HuH-7 (cell line): ENCODE measurements around the gene ANKRD33.

Experiments used
- DNase-seq: peaks from one replicate; pipeline ENCODE4 v3.0.0; 2011; ENCODE audit warnings: low spot score

Gene ANKRD33

DNA sequence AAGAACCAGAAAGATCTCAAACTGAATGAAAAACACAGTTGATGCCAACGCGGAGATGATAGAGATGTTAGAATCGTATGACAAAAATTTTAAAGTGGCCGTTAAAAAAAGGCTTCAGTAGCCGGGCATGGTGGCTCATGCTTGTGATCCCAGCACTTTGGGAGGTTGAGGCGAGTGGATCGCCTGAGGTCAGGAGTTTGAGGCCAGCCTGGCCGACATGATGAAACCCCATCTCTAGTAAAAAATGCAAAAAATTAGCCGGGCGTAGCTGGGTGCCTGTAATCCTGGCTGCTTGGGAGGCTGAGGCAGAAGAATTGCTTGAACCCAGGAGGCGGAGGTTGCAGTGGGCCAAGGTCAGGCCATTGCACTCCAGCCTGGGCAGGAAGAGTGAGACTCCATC is 14.0 kb downstream of the ANKRD33 start:
- no peak for DNase-seq

DNA sequence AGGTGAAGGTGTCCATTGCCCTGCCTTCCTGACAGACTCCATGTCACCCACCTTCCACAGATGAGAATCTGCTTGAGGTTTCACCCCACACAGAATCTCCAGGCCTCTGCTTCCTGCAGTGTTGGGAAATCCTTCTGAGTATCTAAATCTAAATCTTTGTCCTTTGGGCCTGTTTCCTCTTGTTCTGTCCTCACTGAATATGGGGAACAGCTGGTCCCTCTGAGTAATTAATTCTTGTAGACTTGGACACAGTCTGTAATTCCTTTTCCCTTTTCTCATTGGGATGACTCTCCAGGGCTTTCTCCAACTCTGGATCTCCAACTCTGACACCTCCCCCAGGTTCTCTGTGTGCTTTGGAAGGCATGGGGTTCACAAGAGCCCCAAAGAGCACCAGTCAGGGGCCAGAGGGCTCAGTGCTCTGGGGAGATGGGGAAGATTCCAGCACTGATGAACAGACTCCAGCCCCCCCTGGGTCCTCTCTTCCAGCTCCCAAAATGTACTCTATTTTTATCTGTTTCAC is 17.1 kb downstream of the ANKRD33 start:
- DNase-seq = no peak

DNA sequence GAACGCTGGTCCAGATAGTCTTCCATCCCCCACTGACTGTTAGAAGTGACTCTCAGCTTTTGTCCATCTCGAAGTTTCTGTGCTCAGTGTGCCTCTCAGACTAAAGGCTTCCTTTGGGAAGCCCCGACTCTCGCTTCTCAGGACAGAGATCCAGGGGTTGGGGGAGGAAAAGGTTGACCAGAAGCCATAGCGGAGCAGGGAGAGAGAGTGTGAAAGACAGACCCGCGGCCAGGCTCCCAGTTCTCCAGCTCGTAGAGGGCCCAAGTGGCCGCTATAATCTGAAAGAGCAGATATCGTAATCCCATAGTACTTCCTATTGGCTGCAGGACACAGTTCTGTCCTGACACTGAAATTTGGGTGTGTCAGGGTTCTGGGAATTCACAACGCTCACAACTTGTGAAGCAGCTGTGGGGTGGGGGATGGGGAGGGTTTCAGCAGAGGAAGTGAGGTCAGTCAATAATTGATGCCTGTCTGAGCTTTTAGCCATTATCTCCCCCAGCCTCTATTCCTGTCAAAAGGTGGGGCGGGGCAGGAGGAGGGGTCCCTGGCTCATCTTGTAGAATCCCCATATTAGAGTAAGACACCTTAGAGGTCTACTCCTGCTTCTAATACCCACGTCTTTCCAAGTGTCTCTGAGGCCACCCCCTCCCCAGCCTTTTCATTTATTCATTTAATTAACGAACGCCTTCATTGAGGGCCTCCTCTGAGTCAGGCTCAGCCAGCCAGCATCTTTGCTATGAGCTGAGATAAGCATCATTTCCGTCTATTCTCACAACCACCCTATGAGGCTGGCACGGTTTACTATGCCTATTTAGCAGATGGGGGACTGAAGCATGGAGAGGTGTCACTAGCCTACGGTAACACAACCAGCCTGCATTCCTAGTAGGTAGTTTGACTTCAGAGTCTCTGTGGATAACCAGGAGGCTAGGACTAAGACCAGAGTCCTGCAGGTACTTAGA is 17.8 kb downstream of the ANKRD33 start:
- no peak for DNase-seq

DNA sequence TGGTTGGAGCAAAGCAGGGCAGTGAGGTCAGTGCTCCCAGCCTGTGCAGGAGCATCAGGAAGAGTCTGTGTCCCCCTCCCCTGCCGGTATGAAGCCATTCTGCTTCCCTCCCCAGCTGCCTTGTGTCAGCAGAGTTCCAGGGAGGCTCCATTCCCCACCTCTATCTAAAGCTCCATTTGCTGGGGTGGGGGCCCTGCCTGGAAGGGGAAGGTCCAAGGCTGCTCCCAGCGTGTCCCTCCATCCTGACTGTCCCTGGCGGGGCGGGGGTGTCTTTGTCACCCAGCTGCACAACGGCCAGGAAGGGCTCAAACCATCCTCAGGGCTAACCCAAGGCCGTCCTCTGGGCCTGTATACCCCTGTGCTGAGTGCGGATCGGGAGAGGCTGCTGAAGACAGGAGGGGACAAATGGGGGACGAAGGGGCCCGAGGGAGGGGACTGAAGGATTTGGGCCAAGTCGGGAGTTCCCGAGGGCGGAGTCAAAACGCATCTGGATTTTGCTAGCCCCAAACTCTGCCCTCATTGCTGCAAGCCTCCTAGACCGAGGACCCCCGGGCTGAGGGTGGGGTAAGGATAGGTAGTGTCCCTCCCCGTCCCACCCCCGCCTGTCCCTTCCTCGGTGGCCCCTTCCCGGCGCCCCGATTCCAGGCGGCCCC is 18.7 kb downstream of the ANKRD33 start:
- DNase-seq = no peak

DNA sequence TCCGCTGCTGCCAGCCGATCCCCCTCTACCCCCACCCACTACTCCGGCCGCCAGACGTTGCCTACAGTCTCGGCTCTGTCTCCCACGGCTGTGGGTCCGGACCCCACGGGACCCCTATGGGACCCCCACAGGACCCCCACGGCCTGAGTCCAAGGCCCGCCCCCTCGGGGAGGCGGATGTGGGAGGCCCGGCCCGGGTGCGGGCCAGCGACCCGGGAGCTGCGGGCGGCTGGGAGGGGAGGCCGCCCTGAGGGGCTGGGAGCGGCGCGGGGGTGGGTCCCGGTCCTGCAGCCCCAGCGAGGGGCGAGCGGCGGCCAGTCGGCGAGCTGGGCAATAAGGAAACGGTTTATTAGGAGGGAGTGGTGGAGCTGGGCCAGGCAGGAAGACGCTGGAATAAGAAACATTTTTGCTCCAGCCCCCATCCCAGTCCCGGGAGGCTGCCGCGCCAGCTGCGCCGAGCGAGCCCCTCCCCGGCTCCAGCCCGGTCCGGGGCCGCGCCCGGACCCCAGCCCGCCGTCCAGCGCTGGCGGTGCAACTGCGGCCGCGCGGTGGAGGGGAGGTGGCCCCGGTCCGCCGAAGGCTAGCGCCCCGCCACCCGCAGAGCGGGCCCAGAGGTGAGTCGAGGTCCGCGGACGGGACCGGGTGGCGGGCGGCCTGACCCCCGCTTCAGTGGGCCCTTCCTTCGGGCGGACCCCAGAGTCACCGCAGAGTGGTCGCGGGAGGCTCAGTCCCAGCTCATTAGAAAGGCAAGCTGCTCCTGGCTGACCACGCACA is 19.4 kb downstream of the ANKRD33 start, which contains the start of gene ACVRL1:
Gene ACVRL1, plus strand, starts transcription at position 422 of the 773 bp plus-strand sequence. CDS start 4,971 bp downstream, outside the sequence.
- DNase-seq = no peak

DNA sequence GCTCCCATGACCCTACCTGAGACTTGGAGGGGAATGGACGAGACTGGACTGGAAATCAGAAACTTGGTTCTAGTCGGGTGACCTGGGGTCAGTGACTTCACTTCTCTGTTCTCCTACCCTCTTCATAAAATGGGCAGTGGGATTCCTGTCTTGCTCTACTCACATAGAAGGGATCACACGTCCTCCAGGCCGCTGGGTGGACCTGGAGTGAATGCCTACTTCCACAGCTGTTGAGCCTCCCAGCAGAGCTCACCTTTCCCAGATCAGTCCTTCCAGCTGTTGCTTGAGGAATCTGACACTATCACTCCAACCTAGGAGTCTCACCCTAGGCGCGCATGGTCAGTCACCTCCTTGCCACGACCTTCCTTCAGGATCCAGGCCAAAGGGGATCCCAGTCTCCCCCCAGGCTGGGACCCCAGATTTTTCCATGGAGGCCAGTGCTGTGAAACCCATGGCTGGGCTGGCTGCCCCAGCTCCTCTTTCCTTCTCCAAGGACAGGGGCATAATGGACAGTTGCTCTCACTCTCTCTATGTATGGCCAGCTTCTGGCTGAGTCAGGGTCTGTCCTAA is 20.0 kb downstream of the ANKRD33 start:
- no peak for DNase-seq

DNA sequence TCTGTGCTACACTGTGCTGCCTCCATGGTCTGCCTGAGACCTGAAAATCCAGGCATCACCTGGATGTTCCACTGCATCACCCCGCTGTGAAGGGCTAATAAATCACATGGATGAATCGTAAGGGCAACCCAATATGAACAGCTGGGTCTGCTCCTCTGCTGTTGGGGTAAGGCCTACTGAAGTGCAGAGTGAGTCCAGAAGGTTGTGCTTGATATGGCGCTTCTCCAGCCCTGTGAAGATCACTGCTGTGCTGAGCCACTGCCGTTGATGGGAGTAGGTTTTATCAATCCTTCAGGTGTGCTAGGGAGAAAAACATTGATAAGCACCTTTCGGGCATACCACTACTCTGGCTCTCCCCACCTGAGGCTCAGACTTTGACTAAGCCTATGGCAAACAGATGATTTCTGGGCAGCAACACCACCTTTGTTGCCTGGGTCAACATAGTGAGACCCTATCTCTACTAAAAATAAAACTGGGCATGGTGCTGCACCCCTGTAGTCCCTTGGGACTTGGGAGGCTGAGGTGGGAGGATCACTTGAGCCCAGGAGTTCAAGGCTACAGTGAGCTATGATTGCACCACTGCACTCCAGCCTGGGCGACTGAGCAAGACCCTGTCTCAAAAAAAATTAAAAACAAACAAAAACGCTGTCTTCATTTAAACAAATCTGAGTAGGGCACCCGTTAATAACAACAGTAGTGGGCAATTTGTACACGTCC is 21.1 kb downstream of the ANKRD33 start:
- no peak for DNase-seq

DNA sequence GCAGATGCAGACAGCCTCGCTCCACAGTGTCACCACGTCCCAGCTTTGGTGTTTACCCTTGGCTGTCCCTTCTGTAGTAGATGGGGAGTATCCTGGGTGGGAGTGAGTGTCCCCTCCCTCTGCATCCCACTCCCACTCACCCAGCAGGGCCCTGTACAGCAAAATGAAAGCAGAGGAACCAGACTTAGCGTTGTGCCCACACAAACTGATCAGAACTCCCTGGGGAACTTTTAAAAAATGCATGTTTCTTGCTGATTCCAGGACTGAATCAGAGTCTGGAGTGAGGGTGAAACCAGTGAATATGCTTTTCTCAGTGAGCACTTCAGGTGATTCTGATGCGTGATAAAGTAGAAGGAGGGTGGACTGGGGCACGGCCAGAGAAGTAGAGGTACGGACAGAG is 22.3 kb downstream of the ANKRD33 start:
- DNase-seq = no peak

DNA sequence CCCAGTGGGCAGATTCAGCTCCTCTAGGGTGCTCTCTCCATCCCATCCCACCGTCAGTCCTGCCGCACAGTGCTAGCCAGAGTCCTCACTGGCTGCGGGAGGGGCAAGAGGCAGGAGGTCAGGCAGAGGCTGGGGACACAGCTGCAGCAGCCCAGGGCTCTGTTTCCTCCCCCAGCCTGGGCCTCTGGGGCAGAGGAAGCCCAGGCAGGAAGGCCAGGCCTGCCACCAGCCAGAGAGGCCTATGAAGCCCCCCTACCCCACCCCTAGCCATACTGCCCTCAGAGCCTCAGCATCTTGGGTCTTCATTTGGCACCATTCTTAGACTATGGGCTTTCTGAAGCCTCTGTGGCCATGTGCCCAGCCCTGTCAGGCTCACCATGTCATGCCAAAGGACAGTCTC is 22.8 kb downstream of the ANKRD33 start:
- no peak for DNase-seq

DNA sequence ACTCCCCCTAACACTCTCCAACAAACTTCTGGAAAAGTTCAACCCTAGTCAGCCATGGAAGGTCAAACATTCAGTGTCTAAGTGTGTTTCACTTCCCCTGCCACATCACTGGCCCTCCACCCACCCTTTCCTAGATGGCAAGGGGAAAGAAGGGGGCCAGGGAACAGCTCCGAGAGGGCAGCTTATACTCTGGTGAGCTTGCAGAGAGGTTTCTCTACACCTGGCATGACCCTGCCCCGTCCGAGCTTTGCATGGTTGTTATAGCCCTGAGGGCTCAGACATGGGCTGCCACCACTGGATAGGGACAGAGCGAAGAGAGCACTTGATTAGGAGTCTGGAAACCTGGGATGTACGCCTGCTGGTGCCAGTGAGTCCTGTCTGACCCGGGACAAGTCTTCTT is 23.4 kb downstream of the ANKRD33 start:
- DNase-seq = no peak

DNA sequence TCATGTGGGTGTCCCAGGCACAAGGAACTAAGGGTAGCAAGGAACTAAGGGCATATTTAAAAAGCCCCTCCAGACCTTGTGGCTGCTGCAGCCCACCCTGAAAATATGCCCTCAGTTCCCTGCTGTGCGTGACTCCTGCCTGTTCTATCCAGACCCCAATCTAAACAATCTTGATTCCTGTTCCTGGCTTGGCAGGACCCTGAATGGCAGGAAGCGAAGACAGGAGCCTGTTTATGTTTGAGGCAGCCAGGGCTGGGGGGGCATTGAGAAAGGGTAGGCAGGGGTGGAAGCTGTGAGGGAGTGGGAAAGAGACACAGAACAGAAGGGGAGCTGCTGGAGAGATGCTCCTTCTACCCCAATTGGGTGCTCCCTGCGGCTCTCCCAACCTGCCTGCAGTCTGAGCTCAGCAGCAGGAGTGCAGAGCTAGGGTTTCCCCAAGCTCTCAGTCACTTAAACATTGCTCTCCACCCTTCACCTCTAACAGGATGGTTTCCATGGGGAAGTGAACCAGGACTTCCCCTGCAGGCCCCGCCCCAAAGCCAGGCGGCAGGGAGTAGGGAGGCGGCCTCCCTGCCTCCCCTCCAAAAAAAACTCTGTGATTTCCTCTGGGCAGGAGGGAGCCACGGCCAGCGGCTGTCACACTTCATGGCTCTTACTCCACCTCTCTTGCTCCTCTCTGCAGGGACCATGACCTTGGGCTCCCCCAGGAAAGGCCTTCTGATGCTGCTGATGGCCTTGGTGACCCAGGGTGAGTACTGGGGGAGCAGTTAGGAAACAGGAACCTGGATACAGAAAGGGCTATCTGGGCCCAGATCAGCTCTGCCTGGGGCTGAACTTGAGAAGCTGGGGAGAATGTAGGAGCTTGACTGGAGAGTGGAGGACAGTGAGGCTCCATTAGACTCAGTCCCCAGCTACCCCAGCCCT is 24.1 kb downstream of the ANKRD33 start:
- no peak for DNase-seq

DNA sequence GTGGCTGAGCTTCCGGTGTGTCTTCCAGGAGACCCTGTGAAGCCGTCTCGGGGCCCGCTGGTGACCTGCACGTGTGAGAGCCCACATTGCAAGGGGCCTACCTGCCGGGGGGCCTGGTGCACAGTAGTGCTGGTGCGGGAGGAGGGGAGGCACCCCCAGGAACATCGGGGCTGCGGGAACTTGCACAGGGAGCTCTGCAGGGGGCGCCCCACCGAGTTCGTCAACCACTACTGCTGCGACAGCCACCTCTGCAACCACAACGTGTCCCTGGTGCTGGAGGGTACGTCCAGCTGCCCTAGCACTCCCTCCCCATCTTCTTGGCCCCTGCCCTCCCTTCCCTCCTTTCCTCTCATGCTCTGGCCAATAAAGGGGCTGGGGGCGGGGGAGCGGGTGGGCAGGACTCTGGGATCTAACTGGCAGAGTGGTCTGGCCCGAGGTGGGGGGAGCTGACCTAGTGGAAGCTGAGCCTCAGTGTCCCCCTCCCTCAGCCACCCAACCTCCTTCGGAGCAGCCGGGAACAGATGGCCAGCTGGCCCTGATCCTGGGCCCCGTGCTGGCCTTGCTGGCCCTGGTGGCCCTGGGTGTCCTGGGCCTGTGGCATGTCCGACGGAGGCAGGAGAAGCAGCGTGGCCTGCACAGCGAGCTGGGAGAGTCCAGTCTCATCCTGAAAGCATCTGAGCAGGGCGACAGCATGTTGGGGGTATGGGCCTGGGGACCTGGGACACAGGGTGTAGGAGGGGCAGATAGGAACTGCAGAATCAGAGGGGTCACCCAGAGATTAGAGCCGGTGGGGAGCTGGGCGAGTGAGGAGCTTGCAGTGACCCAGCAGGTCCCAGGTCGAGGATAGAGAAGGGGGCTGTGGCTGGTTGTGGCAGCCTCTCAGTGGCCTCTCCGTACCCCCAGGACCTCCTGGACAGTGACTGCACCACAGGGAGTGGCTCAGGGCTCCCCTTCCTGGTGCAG is 25.4 kb downstream of the ANKRD33 start:
- DNase-seq = no peak

DNA sequence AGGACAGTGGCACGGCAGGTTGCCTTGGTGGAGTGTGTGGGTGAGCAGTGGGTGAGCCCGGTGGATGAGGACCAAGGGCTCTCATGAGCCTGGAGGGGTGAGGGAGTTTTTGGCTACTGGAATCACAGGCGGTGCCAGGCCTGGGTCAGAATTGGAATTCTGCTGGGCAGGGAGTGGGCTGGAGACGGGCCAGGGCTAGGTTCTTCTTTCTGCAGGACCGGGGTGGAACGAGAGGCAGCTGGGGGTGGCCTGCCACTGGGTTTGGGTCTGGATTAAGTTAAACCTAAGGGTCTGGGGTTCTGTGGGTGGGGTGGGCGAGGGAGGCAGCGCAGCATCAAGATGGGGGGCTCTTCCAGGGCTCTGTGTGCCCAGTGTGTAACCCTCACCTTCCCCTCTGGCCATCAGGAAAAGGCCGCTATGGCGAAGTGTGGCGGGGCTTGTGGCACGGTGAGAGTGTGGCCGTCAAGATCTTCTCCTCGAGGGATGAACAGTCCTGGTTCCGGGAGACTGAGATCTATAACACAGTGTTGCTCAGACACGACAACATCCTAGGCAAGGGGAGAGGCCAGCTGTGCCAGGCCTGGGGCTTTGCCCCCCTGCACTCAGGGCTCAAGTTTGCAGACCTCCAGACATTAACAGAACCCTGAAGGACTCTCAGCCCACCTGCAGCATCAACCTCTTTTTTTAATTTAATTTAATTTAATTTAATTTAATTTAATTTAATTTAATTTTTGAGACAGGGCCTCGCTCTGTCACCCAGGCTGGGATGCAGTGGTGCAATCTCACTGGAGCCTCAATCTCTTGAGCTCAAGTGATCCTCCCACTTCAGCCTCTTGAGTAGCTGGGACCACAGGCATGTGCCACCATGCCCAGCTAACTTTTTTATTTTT is 26.4 kb downstream of the ANKRD33 start:
- DNase-seq = no peak

DNA sequence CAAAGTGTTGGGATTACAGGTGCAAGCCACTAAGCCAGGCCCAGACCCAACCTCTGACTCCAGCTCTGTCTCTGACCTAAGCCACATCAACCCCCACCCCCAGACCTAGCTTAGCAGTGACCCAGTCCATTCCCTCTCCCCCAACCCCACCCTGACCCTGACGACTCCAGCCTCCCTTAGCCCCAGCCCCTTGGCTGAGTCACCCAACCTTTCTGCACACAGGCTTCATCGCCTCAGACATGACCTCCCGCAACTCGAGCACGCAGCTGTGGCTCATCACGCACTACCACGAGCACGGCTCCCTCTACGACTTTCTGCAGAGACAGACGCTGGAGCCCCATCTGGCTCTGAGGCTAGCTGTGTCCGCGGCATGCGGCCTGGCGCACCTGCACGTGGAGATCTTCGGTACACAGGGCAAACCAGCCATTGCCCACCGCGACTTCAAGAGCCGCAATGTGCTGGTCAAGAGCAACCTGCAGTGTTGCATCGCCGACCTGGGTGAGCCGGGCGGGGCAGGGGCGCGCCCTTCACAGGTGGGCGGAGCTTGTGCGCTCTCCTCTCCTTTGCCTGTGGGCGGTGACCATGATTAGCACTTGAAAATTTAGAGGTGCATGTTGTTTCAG is 27.2 kb downstream of the ANKRD33 start:
- no peak for DNase-seq

DNA sequence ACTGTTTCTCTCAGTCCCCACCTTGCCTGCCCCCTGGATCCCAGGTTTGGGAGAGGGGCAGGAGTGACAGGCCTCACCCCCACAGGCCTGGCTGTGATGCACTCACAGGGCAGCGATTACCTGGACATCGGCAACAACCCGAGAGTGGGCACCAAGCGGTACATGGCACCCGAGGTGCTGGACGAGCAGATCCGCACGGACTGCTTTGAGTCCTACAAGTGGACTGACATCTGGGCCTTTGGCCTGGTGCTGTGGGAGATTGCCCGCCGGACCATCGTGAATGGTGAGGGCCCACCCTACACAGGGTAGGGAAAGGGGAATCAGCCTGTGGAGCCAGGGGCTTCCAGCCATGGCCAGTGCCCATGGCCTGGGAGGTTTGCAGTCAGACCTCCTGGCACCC is 28.0 kb downstream of the ANKRD33 start:
- no peak for DNase-seq

DNA sequence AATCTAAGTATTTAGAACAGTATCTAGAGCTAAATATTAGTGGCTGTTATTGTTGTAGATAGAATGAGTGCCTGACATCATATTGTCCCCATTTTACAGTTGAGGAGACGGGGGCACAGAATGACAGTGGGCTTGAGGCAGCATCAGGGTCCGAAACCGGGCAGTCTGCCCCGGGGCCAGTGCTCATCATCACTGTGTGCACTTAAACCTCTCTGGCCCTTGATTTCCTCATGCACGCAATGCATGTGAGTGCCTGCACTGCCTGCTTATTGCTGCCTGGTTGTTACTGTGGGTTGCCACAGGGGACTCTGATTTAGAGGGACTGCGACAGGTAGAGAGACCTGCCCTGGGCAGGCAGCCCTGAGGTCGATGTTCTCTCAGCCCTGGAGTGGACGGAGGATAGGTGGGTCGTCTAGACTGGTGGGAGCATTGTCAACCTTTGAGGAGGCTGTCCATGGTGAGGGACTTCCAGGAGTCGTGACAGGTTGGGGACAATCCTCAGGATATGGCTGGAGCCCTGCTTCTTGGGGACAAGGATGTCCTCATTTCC is 29.2 kb downstream of the ANKRD33 start:
- no peak for DNase-seq
